GM23338 (cell line): ENCODE data around the gene GALM. TPM values are rescaled to one million over a fixed set of nuclear protein-coding genes. Genes with fewer than 3 reads are reported as not detected.

Experiments used
- ATAC-seq: fragments of 200-7000 bp; cut with Tn5 transposase; 3 replicates; pipeline ENCODE4 v1.9.1; 2020
- DNase-seq: peaks from one replicate; pipeline ENCODE4 v3.0.0-alpha.2; 2015; ENCODE audit warnings: low spot score
- H2AFZ ChIP-seq: fragments of 200-600 bp; sonication (generic); 2 replicates; pipeline ENCODE4 v1.8.0; 2016; ENCODE audit warnings: antibody characterized with exemption, mild to moderate bottlenecking, moderate library complexity
- H3F3A ChIP-seq: fragments of 200-600 bp; sonication (generic); replicated peaks from 2 replicates; pipeline ENCODE4 v1.8.0; 2017; ENCODE audit warnings: antibody characterized with exemption, mixed run types, low read depth
- H3K27ac ChIP-seq: fragments of 200-600 bp; sonication (generic); 2 replicates; pipeline ENCODE4 v1.6.1; 2016; ENCODE audit warnings: low read depth
- H3K27me3 ChIP-seq: fragments of 200-600 bp; sonication (generic); 2 replicates; pipeline ENCODE4 v1.8.0; 2016; ENCODE audit warnings: mild to moderate bottlenecking, mixed run types, moderate library complexity; ENCODE audit not compliant: insufficient read depth
- H3K36me3 ChIP-seq: fragments of 200-600 bp; sonication (generic); 2 replicates; pipeline ENCODE4 v1.8.0; 2016; ENCODE audit warnings: mild to moderate bottlenecking; ENCODE audit not compliant: insufficient read depth
- H3K4me1 ChIP-seq: fragments of 200-600 bp; sonication (generic); 2 replicates; pipeline ENCODE4 v1.8.0; 2016; ENCODE audit warnings: mild to moderate bottlenecking, moderate library complexity; ENCODE audit not compliant: insufficient read depth
- H3K4me2 ChIP-seq: fragments of 200-600 bp; sonication (generic); 2 replicates; pipeline ENCODE4 v1.7.1; 2017; ENCODE audit warnings: mixed run types
- H3K4me3 ChIP-seq: fragments of 200-600 bp; sonication (generic); 2 replicates; pipeline ENCODE4 v1.6.1; 2016; ENCODE audit warnings: mixed run types
- H3K79me2 ChIP-seq: fragments of 200-600 bp; sonication (generic); replicated peaks from 2 replicates; pipeline ENCODE4 v1.8.0; 2017; ENCODE audit warnings: mild to moderate bottlenecking; ENCODE audit not compliant: insufficient read depth
- H3K9me2 ChIP-seq: fragments of 200-600 bp; sonication (generic); 2 replicates; pipeline ENCODE4 v1.8.0; 2017; ENCODE audit not compliant: insufficient read depth
- H4K20me1 ChIP-seq: fragments of 200-600 bp; sonication (generic); replicated peaks from 2 replicates; pipeline ENCODE4 v1.8.0; 2017; ENCODE audit warnings: mild to moderate bottlenecking; ENCODE audit not compliant: insufficient read depth
- H3K27ac Mint-ChIP-seq: 2 replicates; pipeline ENCODE4 v1.8.0; 2020; ENCODE audit warnings: inconsistent platforms, mild to moderate bottlenecking, moderate library complexity, mixed read lengths
- H3K27me3 Mint-ChIP-seq: 3 replicates; pipeline ENCODE4 v1.8.0; 2022; ENCODE audit warnings: low read depth, mild to moderate bottlenecking, moderate library complexity, mixed read lengths, inconsistent platforms; ENCODE audit not compliant: insufficient read depth, poor library complexity
- H3K36me3 Mint-ChIP-seq: 3 replicates; pipeline ENCODE4 v1.8.0; 2021; ENCODE audit warnings: low read depth, mild to moderate bottlenecking, inconsistent platforms, moderate library complexity, mixed read lengths
- H3K4me1 Mint-ChIP-seq: 3 replicates; pipeline ENCODE4 v1.8.0; 2020; ENCODE audit warnings: mild to moderate bottlenecking, inconsistent platforms, mixed read lengths
- H3K4me3 Mint-ChIP-seq: 3 replicates; pipeline ENCODE4 v1.8.0; 2021; ENCODE audit warnings: moderate library complexity, mild to moderate bottlenecking, inconsistent platforms, mixed read lengths
- H3K9me3 Mint-ChIP-seq: 3 replicates; pipeline ENCODE4 v1.8.0; 2020; ENCODE audit warnings: moderate library complexity, mild to moderate bottlenecking, inconsistent platforms, mixed read lengths
- CREB1 ChIP-seq: fragments of 250-450 bp; sonication (Bioruptor Pico); IDR thresholded peaks from 2 replicates; pipeline ENCODE4 v1.5.0; 2020; ENCODE audit warnings: low read depth, mild to moderate bottlenecking, moderate library complexity
- CTCF ChIP-seq, 2 experiments: fragments of 200-600 bp in 1 of 2; sonication (generic) in 1 of 2; conservative IDR thresholded peaks; 2 replicates each; pipeline versions ENCODE4 v1.5.1 to v1.6.1; 2016 to 2017; ENCODE audit warnings: antibody characterized with exemption in 2 of 2, low read depth in 2 of 2, mild to moderate bottlenecking in 2 of 2, moderate library complexity in 1 of 2
- ETS1 ChIP-seq: IDR thresholded peaks from 2 replicates; pipeline ENCODE4 v1.6.1; 2016; ENCODE audit warnings: antibody characterized with exemption
- EZH2 ChIP-seq: fragments of 200-600 bp; sonication (generic); IDR thresholded peaks from one replicate; pipeline ENCODE4 v1.8.0; 2017; ENCODE audit warnings: antibody characterized with exemption, mild to moderate bottlenecking, low read depth; ENCODE audit not compliant: unreplicated experiment
- EZH2phosphoT487 ChIP-seq: fragments of 200-600 bp; sonication (generic); IDR thresholded peaks from one replicate; pipeline ENCODE4 v1.8.1; 2018; ENCODE audit warnings: antibody characterized with exemption; ENCODE audit not compliant: unreplicated experiment
- JUNB ChIP-seq: IDR thresholded peaks from one replicate; pipeline ENCODE4 v1.6.1; 2016; ENCODE audit warnings: antibody characterized with exemption; ENCODE audit not compliant: unreplicated experiment
- NANOG ChIP-seq: IDR thresholded peaks from 2 replicates; pipeline ENCODE4 v1.6.1; 2016; ENCODE audit warnings: antibody characterized with exemption, borderline replicate concordance
- POLR2AphosphoS5 ChIP-seq: IDR thresholded peaks from 2 replicates; pipeline ENCODE4 v1.6.1; 2016; ENCODE audit warnings: antibody characterized with exemption, low read depth
- REST ChIP-seq: IDR thresholded peaks from one replicate; pipeline ENCODE4 v1.6.1; 2018; ENCODE audit warnings: antibody characterized with exemption; ENCODE audit not compliant: unreplicated experiment
- STAT1 ChIP-seq: IDR thresholded peaks from one replicate; pipeline ENCODE4 v1.6.1; 2016; ENCODE audit warnings: antibody characterized with exemption; ENCODE audit not compliant: unreplicated experiment
- ZNF114 ChIP-seq: fragments of 250-450 bp; sonication (Bioruptor Pico); IDR thresholded peaks from 2 replicates; pipeline ENCODE4 v1.5.0; 2020; ENCODE audit warnings: mild to moderate bottlenecking, moderate library complexity
- ZNF331 ChIP-seq: fragments of 250-450 bp; sonication (Bioruptor Pico); IDR thresholded peaks from 2 replicates; pipeline ENCODE4 v1.5.0; 2020; ENCODE audit warnings: low read depth, mild to moderate bottlenecking, moderate library complexity
- polyA plus RNA-seq: library from polyadenylated mRNA; unstranded; fragments of >200 nt; fragmentation: Nextera tagmentation; extraction: Ambion mirVana; gene quantifications from 2 replicates; pipeline ENCODE4 v1.2.1, GENCODE V29; 2016
- total RNA-seq: library from RNA; depleted of rRNA; stranded (reverse); fragments of >200 nt; shearing (Covaris generic); gene quantifications from 2 replicates; pipeline ENCODE4 v1.2.3, GENCODE V29; 2014

Gene GALM
- total and polyA plus RNA-seq, 2 experiments from 2014 or later, result 9.3 to 21.6 TPM

GRCh38 chr2:38683766-38684165 is 17.9 kb downstream of the GALM start:
- H2AFZ ChIP-seq, result no peak overlapping the region
- no peak overlapping the region for H3K4me3 ChIP-seq
- peaks cover 4% of the 10 kb centered on the region; the same call in 1 of the 2 replicates for H3K36me3 ChIP-seq
- no peaks in the 10 kb centered on the region for H4K20me1 ChIP-seq
- no peaks in the 10 kb centered on the region for H3K9me2 ChIP-seq
- no peak for DNase-seq
- Mint-ChIP-seq H3K4me1 (peaks cover 4% of the 10 kb centered on the region; the same call in 2 of the 3 replicates), H3K4me3 (no peak overlapping the region), H3K36me3 (peaks cover 22% of the 10 kb centered on the region), H3K27ac (no peak overlapping the region), H3K9me3 (no peaks in the 10 kb centered on the region), H3K27me3 (peaks cover 4% of the 10 kb centered on the region)
- H3K27me3 ChIP-seq, result no peaks in the 10 kb centered on the region
- no peaks in the 10 kb centered on the region for H3K4me1 ChIP-seq
- H3F3A ChIP-seq, result no peaks in the 10 kb centered on the region
- H3K79me2 ChIP-seq, result no peaks in the 10 kb centered on the region
- H3K27ac ChIP-seq, result no peak overlapping the region
- ATAC-seq, result no peak
- TF ChIP-seq ZNF331 (CRISPR knock-in tag) (no peak), NANOG (no peak), POLR2AphosphoS5 (no peak)
- H3K4me2 ChIP-seq, result no peak overlapping the region

- no peaks in the 10 kb centered on the region for H3K9me2 ChIP-seq
- Mint-ChIP-seq H3K27me3 (peaks cover 4% of the 10 kb centered on the region), H3K4me3 (no peak overlapping the region), H3K4me1 (peaks cover 4% of the 10 kb centered on the region; the same call in 2 of the 3 replicates), H3K9me3 (no peaks in the 10 kb centered on the region), H3K36me3 (peaks cover 19% of the 10 kb centered on the region), H3K27ac (no peak overlapping the region)
- H4K20me1 ChIP-seq, result no peaks in the 10 kb centered on the region
- H3K36me3 ChIP-seq, result peaks cover 4% of the 10 kb centered on the region; the same call in 1 of the 2 replicates
- ATAC-seq (no peak), DNase-seq (no peak)
- H2AFZ ChIP-seq, result no peak overlapping the region
- no peak overlapping the region for H3K4me3 ChIP-seq
- no peaks in the 10 kb centered on the region for H3K27me3 ChIP-seq
- no peak overlapping the region; the same call in 1 of the 2 replicates for H3K27ac ChIP-seq
- TF ChIP-seq REST (no peak), ZNF114 (no peak), CREB1 (CRISPR knock-in tag) (no peak), EZH2 (no peak), POLR2AphosphoS5 (no peak), JUNB (no peak), STAT1 (no peak), CTCF (conservative IDR thresholded peaks at IDR 0.05; ENCODE audit: low read depth in 2 of 2) (no peak), EZH2phosphoT487 (no peak), ETS1 (no peak), NANOG (no peak), ZNF331 (CRISPR knock-in tag) (no peak)
- H3F3A ChIP-seq, result no peaks in the 10 kb centered on the region
- H3K79me2 ChIP-seq, result no peaks in the 10 kb centered on the region
- no peaks in the 10 kb centered on the region for H3K4me1 ChIP-seq
- H3K4me2 ChIP-seq, result no peak overlapping the region
These were observed 19.3 kb downstream of the GALM start for GRCh38 chr2:38685116-38685735.
